Fibroblast of gingiva (primary cell): ENCODE results near the gene ARHGAP31.
A peak's percentile ranks its signal among the peaks of the same experiment; 100 is the strongest.

Source experiments
- DNase-seq: peaks from one replicate; pipeline ENCODE4 v3.0.0-alpha.2; 2011; ENCODE audit warnings: low read depth

The ARHGAP31 gene

GRCh38 chr3:119443179-119443578, 149.0 kb downstream of the ARHGAP31 start:
- DNase-seq: no peak

- no peak for DNase-seq
Measured at GRCh38 chr3:119444590-119444989, 150.4 kb downstream of the ARHGAP31 start.

- DNase-seq: no peak
Measured at GRCh38 chr3:119453822-119454221, 159.6 kb downstream of the ARHGAP31 start.

- no peak for DNase-seq
Measured at GRCh38 chr3:119456469-119456868, 162.3 kb downstream of the ARHGAP31 start.

GRCh38 chr3:119457246-119457645, 163.1 kb downstream of the ARHGAP31 start:
- DNase-seq: peak; percentile 75

- peak; percentile 97 for DNase-seq
Measured at GRCh38 chr3:119463171-119464169, 169.3 kb downstream of the ARHGAP31 start, which contains the start of gene TMEM39A. TSS of gene TMEM39A (minus strand) at chr3:119463615. CDS start at chr3:119462074, 1,541 bp downstream.

- no peak for DNase-seq
Measured at GRCh38 chr3:119468041-119468440, 173.9 kb downstream of the ARHGAP31 start.

GRCh38 chr3:119469418-119470189, 175.4 kb downstream of the ARHGAP31 start:
- DNase-seq: peak; percentile 10
